DMS153 treated with DMSO at 0.1 percent for 48 hours (cell line): ENCODE measurements around the gene RBFOX2.
A peak's percentile ranks its signal among the peaks of the same experiment; 100 is the strongest.
"Not testable (repeated sequence)": the region's sequence is repeated elsewhere in the genome, so short reads cannot be mapped to it uniquely, and the experiment has no call there.

ENCODE experiments used
- DNase-seq: peaks from one replicate; lab custom pipeline; 2025; ENCODE audit not compliant: unreplicated experiment; lab: John Stamatoyannopoulos, UW

Gene RBFOX2

GRCh38 chr22:36010090-36010489, 18.5 kb downstream of the RBFOX2 start:
- peak; percentile 34 for DNase-seq

DNA sequence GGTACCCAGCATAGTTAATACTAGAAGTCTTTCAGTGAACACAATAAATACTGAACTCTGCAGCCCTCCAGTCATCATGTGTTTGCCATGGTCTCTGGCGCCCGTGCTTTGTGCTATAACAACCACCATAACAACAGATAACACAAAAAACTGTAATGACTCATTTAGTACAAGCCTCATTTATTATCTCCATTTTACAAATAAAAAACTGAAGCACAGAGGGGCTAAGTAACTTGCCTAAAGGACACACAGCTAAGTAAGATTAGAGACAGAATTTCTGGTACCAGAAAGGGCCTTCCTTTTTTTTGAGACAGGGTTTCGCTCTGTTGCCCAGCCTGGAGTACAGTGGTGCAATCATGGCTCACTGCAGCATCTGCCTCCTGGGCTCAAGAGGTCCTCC, 19.5 kb downstream of the RBFOX2 start:
- DNase-seq = no peak

- no peak for DNase-seq
These were observed 20.1 kb downstream of the RBFOX2 start for GRCh38 chr22:36008565-36008964.

- no peak for DNase-seq
These were observed 20.5 kb downstream of the RBFOX2 start for GRCh38 chr22:36008131-36008530.

DNA sequence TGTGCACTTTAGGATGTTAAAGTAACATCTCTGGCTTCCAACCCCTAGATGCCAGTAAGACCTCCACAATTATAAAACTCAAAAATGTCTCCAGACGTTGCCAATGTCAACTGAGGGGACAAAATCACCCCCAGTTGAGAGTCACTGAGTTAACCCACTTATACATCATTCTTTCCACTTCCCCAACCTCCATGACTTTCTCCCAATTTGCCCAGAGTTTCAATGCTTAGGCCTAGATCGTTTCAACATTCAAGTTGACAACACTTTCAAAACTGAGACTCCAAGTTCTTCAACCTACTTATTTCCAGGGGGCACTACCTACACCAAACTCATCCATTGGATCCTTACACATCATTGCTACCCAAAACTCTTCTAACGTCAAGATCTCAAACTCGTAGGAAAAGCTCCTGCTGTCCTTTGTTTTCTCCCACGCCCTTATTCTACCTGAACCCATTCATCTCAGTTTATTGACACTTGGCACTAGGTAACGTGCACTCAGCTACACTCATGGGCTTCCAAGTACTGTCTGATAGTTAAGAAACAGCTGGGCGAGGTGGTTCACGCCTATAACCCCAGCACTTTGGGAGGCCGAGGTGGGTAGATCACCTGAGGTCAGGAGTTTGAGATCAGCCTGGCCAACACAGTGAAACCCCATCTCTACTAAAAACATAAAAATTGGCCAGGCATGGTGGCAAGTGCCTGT, 24.5 kb downstream of the RBFOX2 start:
- DNase-seq = no peak

GRCh38 chr22:36002718-36003260, 25.8 kb downstream of the RBFOX2 start:
- DNase-seq = no peak

- DNase-seq = no peak
These were observed 26.5 kb downstream of the RBFOX2 start for GRCh38 chr22:36002084-36002483.

- no peak for DNase-seq
These were observed 29.9 kb downstream of the RBFOX2 start for GRCh38 chr22:35998748-35999147.

GRCh38 chr22:35997438-35997837, 31.2 kb downstream of the RBFOX2 start:
- no peak for DNase-seq

DNA sequence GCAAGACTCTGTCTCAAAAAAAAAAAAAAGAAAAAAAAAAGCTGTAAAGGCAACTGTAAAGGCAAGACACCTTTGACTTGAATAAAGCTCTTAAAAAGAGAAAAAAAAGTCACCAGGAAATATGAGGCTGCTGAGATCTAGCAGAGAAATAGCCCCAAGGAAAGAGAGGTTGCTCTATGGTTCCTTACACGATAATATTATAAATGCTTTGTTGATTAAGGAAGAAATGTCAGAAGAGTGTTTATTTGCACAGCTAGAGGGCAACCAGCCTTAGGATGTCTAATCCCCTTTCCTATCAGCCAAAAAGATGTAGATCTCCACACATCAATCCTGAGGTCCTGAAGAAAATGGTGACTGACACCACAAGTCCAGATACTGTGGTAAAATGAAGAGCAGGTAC, 32.0 kb downstream of the RBFOX2 start:
- DNase-seq = no peak

GRCh38 chr22:35995772-35996171, 32.9 kb downstream of the RBFOX2 start:
- no peak for DNase-seq

DNA sequence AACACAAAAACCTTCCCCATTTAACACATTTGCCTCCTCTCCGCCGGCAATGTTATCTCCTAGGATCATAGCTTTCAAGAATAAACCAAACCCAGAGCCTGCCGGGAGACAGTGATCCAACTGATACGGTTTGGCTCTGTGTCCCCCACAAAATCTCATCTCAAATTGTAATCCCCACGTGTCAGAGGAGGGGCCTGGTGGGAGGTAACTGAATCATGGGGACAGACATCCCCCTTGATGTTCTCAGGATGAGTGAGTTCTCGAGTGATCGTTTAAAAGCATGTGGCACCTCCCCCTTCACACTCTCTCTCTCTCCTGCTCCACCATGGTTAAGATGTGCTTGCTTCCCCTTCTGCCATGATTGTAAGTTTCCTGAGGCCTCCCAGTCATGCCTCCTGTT, 33.3 kb downstream of the RBFOX2 start:
- no peak for DNase-seq

- DNase-seq = not testable (repeated sequence)
These were observed 34.9 kb downstream of the RBFOX2 start for GRCh38 chr22:35993727-35994126.

- DNase-seq = no peak
These were observed 35.4 kb downstream of the RBFOX2 start for GRCh38 chr22:35993048-35993714.

DNA sequence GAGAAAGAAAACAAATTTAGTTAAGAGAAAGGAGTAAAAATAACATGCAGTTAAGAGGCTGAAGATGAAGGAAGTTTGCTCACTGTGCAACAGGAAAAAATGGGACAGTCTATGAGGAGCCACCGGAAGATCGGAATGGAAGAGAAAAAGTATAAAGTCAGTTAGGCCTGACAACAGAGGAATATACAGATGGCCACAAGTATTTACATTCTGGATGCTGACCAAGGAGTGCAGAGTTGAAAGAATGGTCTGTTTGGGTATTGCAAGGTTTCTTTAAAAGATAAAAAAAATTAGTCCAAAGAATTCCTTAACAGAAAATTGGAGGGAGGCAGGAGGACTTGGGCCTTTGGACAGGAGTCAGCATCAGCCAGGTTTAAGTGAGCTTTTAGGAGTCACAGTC, 37.5 kb downstream of the RBFOX2 start:
- no peak for DNase-seq

DNA sequence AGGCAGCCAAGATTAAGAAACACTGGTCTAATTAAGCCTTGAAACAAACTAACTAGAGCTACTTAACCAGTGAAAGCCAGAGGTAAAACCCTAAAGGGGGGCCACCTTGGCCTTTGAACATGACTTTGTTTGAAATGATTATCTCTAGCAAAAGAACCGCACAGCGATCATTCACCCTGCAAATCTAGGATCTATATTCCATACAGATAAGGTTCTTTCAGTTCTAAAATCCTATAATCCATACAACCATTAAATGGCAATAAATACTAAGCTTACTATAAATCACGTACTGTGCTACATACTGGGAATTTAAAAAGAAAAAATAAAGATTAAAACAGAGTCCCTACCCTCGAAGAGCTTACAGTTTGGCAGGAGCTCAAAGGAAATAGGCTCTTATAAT, 40.6 kb downstream of the RBFOX2 start:
- no peak for DNase-seq

DNA sequence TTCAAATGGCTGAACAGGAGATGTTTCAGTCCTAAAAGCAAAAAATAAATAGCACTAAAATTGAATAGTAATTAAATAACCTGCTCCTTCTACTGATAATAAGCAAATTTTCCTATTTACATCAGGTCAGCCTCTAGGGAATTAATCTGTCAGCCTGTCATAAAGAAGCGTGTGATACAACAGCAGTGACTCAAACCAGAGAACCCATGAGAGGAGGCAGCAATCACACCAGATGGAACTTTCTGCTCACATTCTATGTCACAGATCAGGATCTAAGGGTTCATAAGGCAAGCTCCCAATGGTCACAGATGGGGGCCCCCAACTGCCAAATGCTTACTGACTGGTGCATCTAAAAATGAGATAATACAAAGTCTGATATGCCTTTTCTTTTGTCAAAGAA, 41.1 kb downstream of the RBFOX2 start:
- DNase-seq = no peak

- no peak for DNase-seq
These were observed 42.5 kb downstream of the RBFOX2 start for GRCh38 chr22:35986088-35986487.

DNA sequence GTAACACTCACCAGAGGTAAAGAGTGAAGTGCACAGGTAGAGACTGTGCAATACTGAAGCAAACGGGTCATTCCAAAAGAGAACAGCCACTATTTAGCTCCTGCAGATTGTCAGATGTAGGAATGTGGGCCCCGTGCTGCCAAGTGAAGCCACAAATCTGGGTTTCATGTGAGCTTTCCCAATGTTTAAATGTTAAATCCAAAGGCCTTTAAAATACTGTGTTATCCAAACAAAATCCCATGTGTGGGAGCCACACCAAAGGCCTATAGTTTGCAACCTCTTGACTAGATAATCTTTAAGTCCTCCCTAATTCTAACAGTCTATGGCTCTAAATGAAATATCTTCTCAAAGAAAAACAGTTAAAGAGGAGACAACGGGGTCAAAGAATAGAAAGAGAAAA, 43.3 kb downstream of the RBFOX2 start:
- DNase-seq = no peak

- DNase-seq = no peak
These were observed 44.1 kb downstream of the RBFOX2 start for GRCh38 chr22:35984183-35985175.

DNA sequence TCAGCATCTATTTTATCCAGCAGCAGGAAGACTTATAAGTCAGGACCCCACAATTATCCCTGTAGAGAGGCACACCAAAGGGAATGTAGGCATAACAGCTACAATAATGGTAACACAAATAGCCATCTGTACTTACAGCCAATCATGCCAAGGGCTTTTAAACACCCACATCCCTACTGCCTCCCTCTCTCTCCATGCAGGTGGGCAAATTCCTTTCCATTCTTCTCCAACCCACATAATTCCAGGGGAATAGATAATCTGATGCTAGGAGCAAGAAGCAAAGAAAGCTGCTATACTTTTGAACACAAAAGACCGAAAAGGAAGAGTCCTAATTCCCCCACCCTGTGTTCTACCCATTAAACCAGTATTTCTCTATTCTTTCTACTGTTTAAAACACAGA, 46.7 kb downstream of the RBFOX2 start:
- DNase-seq = no peak
